Prostate gland (tissue), 2 donors: ENCODE data around the gene CDH26.

Experiments
- CTCF ChIP-seq, 4 experiments: fragments of 200-600 bp in 2 of 4; fragments of 450-650 bp in 2 of 4; sonication (generic) in 2 of 4; IDR thresholded peaks; 1 replicate in 3 of 4; 2 replicates in 1 of 4; pipeline ENCODE4 v1.5.1; 2016 to 2019; ENCODE audit warnings: antibody characterized with exemption in 4 of 4, mild to moderate bottlenecking in 2 of 4, moderate library complexity in 2 of 4
- POLR2A ChIP-seq: fragments of 450-650 bp; IDR thresholded peaks from one replicate; pipeline ENCODE4 v1.6.1; 2016; ENCODE audit warnings: antibody characterized with exemption, mild to moderate bottlenecking
- POLR2AphosphoS5 ChIP-seq: sonication (generic); formaldehyde crosslinking; IDR thresholded peaks from one replicate; pipeline ENCODE4 v1.6.1; 2017; ENCODE audit warnings: antibody characterized with exemption

- TF ChIP-seq CTCF (IDR thresholded peaks at IDR 0.05): no peak
- TF ChIP-seq POLR2A: no peak
- TF ChIP-seq POLR2AphosphoS5: no peak
Measured at GRCh38 chr20:60009318-60009717, 51.1 kb downstream of the CDH26 start.
